SK-N-SH (cell line): Measurements from ENCODE around the gene WDR46. TPM values are rescaled to one million over a fixed set of nuclear protein-coding genes. Genes with fewer than 3 reads are reported as not detected.

Experiments
- CTCF ChIA-PET: fragments of 300-600, 350-600 bp; formaldehyde crosslinking; extraction: SDS; loops from one replicate; lab custom pipeline; 2021; lab: Yijun Ruan, JAX
- POLR2A ChIA-PET: fragments of 350-600 bp; sonication (Branson Sonifier 250); formaldehyde crosslinking; extraction: SDS; loops from one replicate; lab custom pipeline; 2020; ENCODE audit warnings: antibody characterized with exemption, inconsistent platforms; lab: Yijun Ruan, JAX
- DNase-seq: peaks from one replicate; pipeline ENCODE4 v3.0.0; 2012
- H2AFZ ChIP-seq: fragments of 200-600 bp; sonication (generic); 2 replicates; pipeline ENCODE4 v1.8.1; 2016; ENCODE audit warnings: antibody characterized with exemption, mild to moderate bottlenecking, low read depth
- H3F3A ChIP-seq: fragments of 200-600 bp; sonication (generic); replicated peaks from 2 replicates; pipeline ENCODE3; 2016; ENCODE audit warnings: antibody characterized with exemption, mild to moderate bottlenecking; ENCODE audit not compliant: insufficient read depth
- H3K27ac ChIP-seq, 2 experiments: fragments of 200-500 bp in 1 of 2; fragments of 200-600 bp in 1 of 2; sonication (Bioruptor generic) in 1 of 2; sonication (generic), shearing (Covaris generic) in 1 of 2; 2 replicates each; pipeline versions ENCODE4 v1.5.1 to v1.6.1; 2014 to 2016; ENCODE audit warnings: low read depth in 2 of 2, inconsistent platforms in 1 of 2, low read length in 1 of 2, mild to moderate bottlenecking in 1 of 2, mixed read lengths in 1 of 2
- H3K27me3 ChIP-seq: fragments of 200-600 bp; sonication (generic), shearing (Covaris generic); 2 replicates; pipeline ENCODE4 v1.6.1; 2016; ENCODE audit warnings: mixed run types; ENCODE audit not compliant: insufficient read depth
- H3K36me3 ChIP-seq, 2 experiments: fragments of 200-500 bp in 1 of 2; fragments of 200-600 bp in 1 of 2; sonication (Bioruptor generic) in 1 of 2; sonication (generic) in 1 of 2; replicated peaks in 1 of 2; 2 replicates each; pipeline versions ENCODE3 to v1.5.1; 2014 to 2016; ENCODE audit warnings: low read length in 1 of 2, mild to moderate bottlenecking in 1 of 2; ENCODE audit not compliant: insufficient read depth in 2 of 2, control insufficient read depth in 1 of 2
- H3K4me1 ChIP-seq, 2 experiments: fragments of 200-500 bp in 1 of 2; fragments of 200-600 bp in 1 of 2; sonication (Bioruptor generic) in 1 of 2; sonication (generic), shearing (Covaris generic) in 1 of 2; 2 replicates each; pipeline versions ENCODE4 v1.5.1 to v1.6.1; 2014 to 2016; ENCODE audit warnings: low read depth in 1 of 2, low read length in 1 of 2, mixed run types in 1 of 2; ENCODE audit not compliant: insufficient read depth in 2 of 2, control insufficient read depth in 1 of 2
- H3K4me2 ChIP-seq: fragments of 200-600 bp; sonication (generic), shearing (Covaris generic); 2 replicates; pipeline ENCODE4 v1.6.1; 2017; ENCODE audit warnings: mixed run types
- H3K4me3 ChIP-seq, 2 experiments: fragments of 200-500 bp in 1 of 2; fragments of 200-600 bp in 1 of 2; sonication (Bioruptor generic) in 1 of 2; sonication (generic), shearing (Covaris generic) in 1 of 2; 2 replicates each; pipeline versions ENCODE4 v1.5.1 to v1.8.1; 2014 to 2016; ENCODE audit warnings: low read depth in 2 of 2, inconsistent platforms in 1 of 2, low read length in 1 of 2, mild to moderate bottlenecking in 1 of 2, mixed read lengths in 1 of 2, moderate library complexity in 1 of 2
- H3K79me2 ChIP-seq: fragments of 200-600 bp; sonication (generic); 2 replicates; pipeline ENCODE4 v1.8.1; 2017; ENCODE audit warnings: mild to moderate bottlenecking; ENCODE audit not compliant: insufficient read depth
- H3K9ac ChIP-seq: fragments of 200-600 bp; sonication (generic); 2 replicates; pipeline ENCODE4 v1.6.1; 2017; ENCODE audit warnings: mixed run types
- H3K9me2 ChIP-seq: fragments of 200-600 bp; sonication (generic); 2 replicates; pipeline ENCODE4 v1.6.1; 2017; ENCODE audit warnings: mixed run types
- H3K9me3 ChIP-seq: fragments of 200-600 bp; sonication (generic); 2 replicates; pipeline ENCODE4 v1.6.1; 2017; ENCODE audit warnings: mixed run types, mild to moderate bottlenecking, moderate library complexity
- H4K20me1 ChIP-seq: fragments of 200-600 bp; sonication (generic); 2 replicates; pipeline ENCODE4 v1.6.1; 2017; ENCODE audit warnings: mild to moderate bottlenecking, mixed run types; ENCODE audit not compliant: insufficient read depth
- FOSL2 ChIP-seq: IDR thresholded peaks from 2 replicates; pipeline ENCODE4 v1.4.0; 2012; ENCODE audit warnings: low read depth, mild to moderate bottlenecking, moderate library complexity, borderline replicate concordance
- FOXM1 ChIP-seq: IDR thresholded peaks from 2 replicates; pipeline ENCODE4 v1.4.0; 2012; ENCODE audit warnings: low read depth, mild to moderate bottlenecking
- GABPA ChIP-seq: IDR thresholded peaks from 2 replicates; pipeline ENCODE4 v1.4.0; 2012; ENCODE audit warnings: low read depth, mild to moderate bottlenecking
- MAX ChIP-seq: IDR thresholded peaks from 2 replicates; pipeline ENCODE4 v1.4.0; 2012; ENCODE audit warnings: low read depth
- NRF1 ChIP-seq: IDR thresholded peaks from 2 replicates; pipeline ENCODE4 v1.6.1; 2012; ENCODE audit warnings: low read depth, mild to moderate bottlenecking, low read length
- POLR2AphosphoS5 ChIP-seq: IDR thresholded peaks from 2 replicates; pipeline ENCODE4 v1.6.1; 2012; ENCODE audit warnings: low read depth, low read length
- RCOR1 ChIP-seq: fragments of 150-350 bp; IDR thresholded peaks from 2 replicates; pipeline ENCODE4 v1.6.1; 2017; ENCODE audit warnings: antibody characterized with exemption, low read length
- TEAD4 ChIP-seq: IDR thresholded peaks from 2 replicates; pipeline ENCODE4 v1.4.0; 2012; ENCODE audit warnings: mild to moderate bottlenecking, borderline replicate concordance; ENCODE audit not compliant: insufficient read depth
- YY1 ChIP-seq: IDR thresholded peaks from 2 replicates; pipeline ENCODE4 v1.4.0; 2012; ENCODE audit warnings: low read depth, mild to moderate bottlenecking
- WGBS: methylation state at CpG from one replicate; pipeline ENCODE4 v1.1.6; 2017; ENCODE audit warnings: low lambda C conversion rate; 5-methylcytosine and 5-hydroxymethylcytosine counted together
- polyA plus RNA-seq, 3 experiments: library from polyadenylated mRNA; depleted of rRNA; stranded (reverse); fragments of >200 nt; gene quantifications; 2 replicates each; pipeline ENCODE4 v1.2.3, GENCODE V29; 2012
- TF ChIP-seq, protein P1 (sequence below): IDR thresholded peaks from 2 replicates; pipeline ENCODE4 v1.4.0; 2012; ENCODE audit warnings: low read depth, borderline replicate concordance
- TF ChIP-seq, protein P2 (sequence below): IDR thresholded peaks from 2 replicates; pipeline ENCODE4; 2012
- TF ChIP-seq, protein P3 (sequence below): fragments of 200-600 bp; sonication (generic); IDR thresholded peaks from 2 replicates; pipeline ENCODE4 v1.6.1; 2017; ENCODE audit warnings: antibody characterized with exemption, mild to moderate bottlenecking, moderate library complexity
- TF ChIP-seq, protein P4 (sequence below): fragments of 150-350 bp; IDR thresholded peaks from 2 replicates; pipeline ENCODE4 v1.6.1; 2017; ENCODE audit warnings: antibody characterized with exemption, low read length, low read depth, borderline replicate concordance

Gene WDR46
- polyA plus RNA-seq, 1 of the 3 experiments (the other 2 are of a cell fraction) = 153 TPM

GRCh38 chr6:33305052-33305451, 16.0 kb upstream of the WDR46 start:
- Histone ChIP-seq H3K4me2 (no peak overlapping the region), H3K79me2 (peaks cover 87% of the 10 kb centered on the region), H3K9ac (no peak overlapping the region), H3K9me3 (no peaks in the 10 kb centered on the region), H3K4me3 (no peak overlapping the region), H3F3A (peaks cover 14% of the 10 kb centered on the region), H3K27ac (no peak overlapping the region), H3K9me2 (no peaks in the 10 kb centered on the region), H3K36me3 (peaks cover 13 to 36% of the 10 kb centered on the region in 2 experiments), H3K4me1 (peaks cover 2 to 4% of the 10 kb centered on the region in 2 experiments; a peak in 1 of 4 replicates), H2AFZ (no peak overlapping the region), H4K20me1 (peaks cover 7% of the 10 kb centered on the region; the same call in 1 of the 2 replicates), H3K27me3 (no peaks in the 10 kb centered on the region)
- CTCF ChIA-PET = no interaction called here
- DNase-seq = no peak
- 89% methylated on average over 8 of the region's 8 CpGs for WGBS
- TF ChIP-seq GABPA (no peak), FOSL2 (no peak), RCOR1 (no peak), POLR2AphosphoS5 (no peak), YY1 (no peak), FOXM1 (no peak), NRF1 (no peak), MAX (no peak), TEAD4 (no peak)
- TF ChIP-seq, protein P1, sequence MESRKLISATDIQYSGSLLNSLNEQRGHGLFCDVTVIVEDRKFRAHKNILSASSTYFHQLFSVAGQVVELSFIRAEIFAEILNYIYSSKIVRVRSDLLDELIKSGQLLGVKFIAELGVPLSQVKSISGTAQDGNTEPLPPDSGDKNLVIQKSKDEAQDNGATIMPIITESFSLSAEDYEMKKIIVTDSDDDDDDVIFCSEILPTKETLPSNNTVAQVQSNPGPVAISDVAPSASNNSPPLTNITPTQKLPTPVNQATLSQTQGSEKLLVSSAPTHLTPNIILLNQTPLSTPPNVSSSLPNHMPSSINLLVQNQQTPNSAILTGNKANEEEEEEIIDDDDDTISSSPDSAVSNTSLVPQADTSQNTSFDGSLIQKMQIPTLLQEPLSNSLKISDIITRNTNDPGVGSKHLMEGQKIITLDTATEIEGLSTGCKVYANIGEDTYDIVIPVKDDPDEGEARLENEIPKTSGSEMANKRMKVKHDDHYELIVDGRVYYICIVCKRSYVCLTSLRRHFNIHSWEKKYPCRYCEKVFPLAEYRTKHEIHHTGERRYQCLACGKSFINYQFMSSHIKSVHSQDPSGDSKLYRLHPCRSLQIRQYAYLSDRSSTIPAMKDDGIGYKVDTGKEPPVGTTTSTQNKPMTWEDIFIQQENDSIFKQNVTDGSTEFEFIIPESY = no peak
- TF ChIP-seq, protein P2, sequence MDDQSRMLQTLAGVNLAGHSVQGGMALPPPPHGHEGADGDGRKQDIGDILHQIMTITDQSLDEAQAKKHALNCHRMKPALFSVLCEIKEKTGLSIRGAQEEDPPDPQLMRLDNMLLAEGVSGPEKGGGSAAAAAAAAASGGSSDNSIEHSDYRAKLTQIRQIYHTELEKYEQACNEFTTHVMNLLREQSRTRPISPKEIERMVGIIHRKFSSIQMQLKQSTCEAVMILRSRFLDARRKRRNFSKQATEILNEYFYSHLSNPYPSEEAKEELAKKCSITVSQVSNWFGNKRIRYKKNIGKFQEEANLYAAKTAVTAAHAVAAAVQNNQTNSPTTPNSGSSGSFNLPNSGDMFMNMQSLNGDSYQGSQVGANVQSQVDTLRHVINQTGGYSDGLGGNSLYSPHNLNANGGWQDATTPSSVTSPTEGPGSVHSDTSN = no peak
- TF ChIP-seq, protein P3, sequence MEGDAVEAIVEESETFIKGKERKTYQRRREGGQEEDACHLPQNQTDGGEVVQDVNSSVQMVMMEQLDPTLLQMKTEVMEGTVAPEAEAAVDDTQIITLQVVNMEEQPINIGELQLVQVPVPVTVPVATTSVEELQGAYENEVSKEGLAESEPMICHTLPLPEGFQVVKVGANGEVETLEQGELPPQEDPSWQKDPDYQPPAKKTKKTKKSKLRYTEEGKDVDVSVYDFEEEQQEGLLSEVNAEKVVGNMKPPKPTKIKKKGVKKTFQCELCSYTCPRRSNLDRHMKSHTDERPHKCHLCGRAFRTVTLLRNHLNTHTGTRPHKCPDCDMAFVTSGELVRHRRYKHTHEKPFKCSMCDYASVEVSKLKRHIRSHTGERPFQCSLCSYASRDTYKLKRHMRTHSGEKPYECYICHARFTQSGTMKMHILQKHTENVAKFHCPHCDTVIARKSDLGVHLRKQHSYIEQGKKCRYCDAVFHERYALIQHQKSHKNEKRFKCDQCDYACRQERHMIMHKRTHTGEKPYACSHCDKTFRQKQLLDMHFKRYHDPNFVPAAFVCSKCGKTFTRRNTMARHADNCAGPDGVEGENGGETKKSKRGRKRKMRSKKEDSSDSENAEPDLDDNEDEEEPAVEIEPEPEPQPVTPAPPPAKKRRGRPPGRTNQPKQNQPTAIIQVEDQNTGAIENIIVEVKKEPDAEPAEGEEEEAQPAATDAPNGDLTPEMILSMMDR = no peak
- TF ChIP-seq, protein P4, sequence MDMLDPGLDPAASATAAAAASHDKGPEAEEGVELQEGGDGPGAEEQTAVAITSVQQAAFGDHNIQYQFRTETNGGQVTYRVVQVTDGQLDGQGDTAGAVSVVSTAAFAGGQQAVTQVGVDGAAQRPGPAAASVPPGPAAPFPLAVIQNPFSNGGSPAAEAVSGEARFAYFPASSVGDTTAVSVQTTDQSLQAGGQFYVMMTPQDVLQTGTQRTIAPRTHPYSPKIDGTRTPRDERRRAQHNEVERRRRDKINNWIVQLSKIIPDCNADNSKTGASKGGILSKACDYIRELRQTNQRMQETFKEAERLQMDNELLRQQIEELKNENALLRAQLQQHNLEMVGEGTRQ = no peak
- POLR2A ChIA-PET = interaction anchor here (0.6 kb wide), 1 partner anchor 36 kb away, joined by 3 read pairs; no protein-coding TSS in a partner anchor
